Neutrophil (primary cell): ENCODE data around the gene TBC1D9.
"Not testable (repeated sequence)": the region's sequence is repeated elsewhere in the genome, so short reads cannot be mapped to it uniquely, and the experiment has no call there.

Experiments
- H3K27ac ChIP-seq: fragments of 200-600 bp; sonication (generic); 2 replicates; pipeline ENCODE4 v1.5.1; 2016; ENCODE audit warnings: mild to moderate bottlenecking, moderate library complexity
- H3K27me3 ChIP-seq: fragments of 200-600 bp; sonication (generic); 2 replicates; pipeline ENCODE4 v1.6.0; 2016; ENCODE audit warnings: mild to moderate bottlenecking
- H3K36me3 ChIP-seq: fragments of 200-600 bp; sonication (generic); 2 replicates; pipeline ENCODE4 v1.5.1; 2017
- H3K4me1 ChIP-seq, 2 experiments: fragments of 200-600 bp in 1 of 2; sonication (generic) in 1 of 2; 1 replicate in 1 of 2; 2 replicates in 1 of 2; pipeline versions ENCODE4 v1.5.1 to v1.6.1; 2013 to 2016; ENCODE audit warnings: low read depth in 1 of 2, low read length in 1 of 2, mild to moderate bottlenecking in 1 of 2, moderate library complexity in 1 of 2; ENCODE audit not compliant: control insufficient read depth in 1 of 2, insufficient read depth in 1 of 2
- H3K4me3 ChIP-seq, 2 experiments: fragments of 200-600 bp in 1 of 2; sonication (generic) in 1 of 2; 1 replicate in 1 of 2; 2 replicates in 1 of 2; pipeline ENCODE4 v1.5.1; 2013 to 2016; ENCODE audit warnings: low read depth in 1 of 2, low read length in 1 of 2, mild to moderate bottlenecking in 1 of 2, moderate library complexity in 1 of 2
- H3K9me3 ChIP-seq: fragments of 200-600 bp; sonication (generic); 2 replicates; pipeline ENCODE4 v1.5.1; 2016
- TF ChIP-seq, protein P1 (sequence below): fragments of 200-600 bp; sonication (generic); IDR thresholded peaks from 2 replicates; pipeline ENCODE4 v1.5.1; 2016; ENCODE audit warnings: antibody characterized with exemption

The TBC1D9 gene

GRCh38 chr4:140793291-140793690 lies 37.1 kb upstream of the TBC1D9 start:
- Histone ChIP-seq H3K27me3 (no peaks in the 10 kb centered on the region), H3K36me3 (no peaks in the 10 kb centered on the region), H3K4me1 (no peaks in the 10 kb centered on the region), H3K27ac (no peak overlapping the region), H3K4me3 (no peak overlapping the region), H3K9me3 (peaks cover 4% of the 10 kb centered on the region)
- TF ChIP-seq, protein P1, sequence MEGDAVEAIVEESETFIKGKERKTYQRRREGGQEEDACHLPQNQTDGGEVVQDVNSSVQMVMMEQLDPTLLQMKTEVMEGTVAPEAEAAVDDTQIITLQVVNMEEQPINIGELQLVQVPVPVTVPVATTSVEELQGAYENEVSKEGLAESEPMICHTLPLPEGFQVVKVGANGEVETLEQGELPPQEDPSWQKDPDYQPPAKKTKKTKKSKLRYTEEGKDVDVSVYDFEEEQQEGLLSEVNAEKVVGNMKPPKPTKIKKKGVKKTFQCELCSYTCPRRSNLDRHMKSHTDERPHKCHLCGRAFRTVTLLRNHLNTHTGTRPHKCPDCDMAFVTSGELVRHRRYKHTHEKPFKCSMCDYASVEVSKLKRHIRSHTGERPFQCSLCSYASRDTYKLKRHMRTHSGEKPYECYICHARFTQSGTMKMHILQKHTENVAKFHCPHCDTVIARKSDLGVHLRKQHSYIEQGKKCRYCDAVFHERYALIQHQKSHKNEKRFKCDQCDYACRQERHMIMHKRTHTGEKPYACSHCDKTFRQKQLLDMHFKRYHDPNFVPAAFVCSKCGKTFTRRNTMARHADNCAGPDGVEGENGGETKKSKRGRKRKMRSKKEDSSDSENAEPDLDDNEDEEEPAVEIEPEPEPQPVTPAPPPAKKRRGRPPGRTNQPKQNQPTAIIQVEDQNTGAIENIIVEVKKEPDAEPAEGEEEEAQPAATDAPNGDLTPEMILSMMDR, result no peak

GRCh38 chr4:140790765-140791164 lies 34.6 kb upstream of the TBC1D9 start:
- Histone ChIP-seq H3K27me3 (no peaks in the 10 kb centered on the region), H3K4me3 (no peak overlapping the region), H3K4me1 (no peaks in the 10 kb centered on the region), H3K27ac (no peak overlapping the region), H3K36me3 (no peaks in the 10 kb centered on the region), H3K9me3 (peaks cover 5% of the 10 kb centered on the region)
- TF ChIP-seq, protein P1, result no peak

GRCh38 chr4:140790171-140790570 lies 34.0 kb upstream of the TBC1D9 start:
- no peak overlapping the region for H3K4me3 ChIP-seq
- TF ChIP-seq, protein P1, result no peak
- no peaks in the 10 kb centered on the region for H3K36me3 ChIP-seq

DNA sequence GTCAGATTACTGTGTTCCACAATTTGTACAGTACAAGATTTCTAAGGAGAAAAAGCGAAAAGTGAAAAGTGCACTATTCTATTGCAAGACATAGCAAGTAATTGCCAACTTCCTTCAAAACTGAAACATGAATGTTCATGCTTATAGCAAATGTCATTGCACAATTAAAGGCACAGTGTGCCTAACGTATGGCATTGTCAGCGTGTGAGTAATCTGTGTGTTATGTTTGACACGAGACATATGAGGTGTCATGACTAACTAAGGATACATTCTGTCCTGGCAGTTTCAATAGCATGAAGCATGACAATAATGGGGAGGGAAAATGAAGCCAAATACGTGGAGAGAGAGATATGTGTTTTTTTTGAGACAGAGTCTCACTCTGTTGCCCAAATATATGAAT lies 33.6 kb upstream of the TBC1D9 start:
- no peak overlapping the region for H3K27ac ChIP-seq
- no peaks in the 10 kb centered on the region for H3K36me3 ChIP-seq
- TF ChIP-seq, protein P1, result no peak
- H3K27me3 ChIP-seq, result no peaks in the 10 kb centered on the region
- peaks cover 5% of the 10 kb centered on the region for H3K9me3 ChIP-seq
- H3K4me1 ChIP-seq, result no peaks in the 10 kb centered on the region
- H3K4me3 ChIP-seq, result no peak overlapping the region

More at GRCh38 chr4:140790171-140790570, 34.0 kb upstream of the TBC1D9 start:
- H3K27me3 ChIP-seq, result no peaks in the 10 kb centered on the region
- no peaks in the 10 kb centered on the region for H3K4me1 ChIP-seq
- no peak overlapping the region for H3K27ac ChIP-seq
- peaks cover 5% of the 10 kb centered on the region for H3K9me3 ChIP-seq

- H3K4me3 ChIP-seq, H3K9me3 ChIP-seq, H3K27ac ChIP-seq, H3K36me3 ChIP-seq, H3K27me3 ChIP-seq, H3K4me1 ChIP-seq: not testable (repeated sequence)
These were observed 26.6 kb upstream of the TBC1D9 start for GRCh38 chr4:140782787-140783186.

- H3K36me3 ChIP-seq, result no peaks in the 10 kb centered on the region
- TF ChIP-seq, protein P1, result no peak
- no peaks in the 10 kb centered on the region for H3K27me3 ChIP-seq
- H3K4me3 ChIP-seq, result no peak overlapping the region
- no peaks in the 10 kb centered on the region for H3K4me1 ChIP-seq
- H3K27ac ChIP-seq, result no peak overlapping the region
- H3K9me3 ChIP-seq, result no peaks in the 10 kb centered on the region
These were observed 25.4 kb upstream of the TBC1D9 start for GRCh38 chr4:140781596-140781995.
